GM11168 (cell line): Measurements from ENCODE around the gene UMAD1.

Experiments used
- in situ Hi-C: fragments of 300-500 bp; cut with MboI; formaldehyde crosslinking; loops from one replicate; pipeline ENCODE4 v1.12.0; 2022; ENCODE audit warnings: low sequenced_read_pairs; ENCODE audit not compliant: unreplicated experiment

UMAD1 gene

DNA sequence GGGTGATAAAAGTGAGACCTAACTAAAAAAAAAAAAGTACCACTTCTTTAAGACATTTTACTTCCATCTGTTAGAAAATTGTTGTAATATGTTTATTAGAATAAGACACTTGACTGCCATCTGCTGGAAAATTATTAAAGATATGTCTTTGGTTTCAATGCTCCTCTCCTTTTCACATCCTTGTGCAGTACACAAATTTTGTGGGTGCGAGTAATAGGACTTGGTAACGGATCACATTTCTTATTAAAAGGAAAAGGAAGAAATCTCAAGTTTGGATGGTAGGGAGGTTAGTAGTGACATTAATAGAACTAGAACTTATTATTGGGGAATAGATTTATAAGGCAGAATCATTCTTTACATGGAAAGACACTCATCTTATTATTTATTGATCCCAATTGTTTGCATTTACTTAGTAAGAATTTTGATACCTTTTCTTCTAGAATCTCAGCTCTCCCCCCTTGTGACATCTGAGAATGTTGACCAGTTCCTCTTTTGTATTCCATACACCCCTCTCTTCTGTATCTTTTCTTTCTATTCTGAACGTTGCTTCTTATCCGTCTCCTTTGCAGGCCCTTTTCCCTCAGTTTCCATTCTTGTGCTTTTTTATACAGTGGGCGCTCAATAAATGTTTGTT, 120.9 kb downstream of the UMAD1 start:
- in situ Hi-C loops = loop anchor here (5.0 to 10.0 kb wide), 2 partner anchors 167 to 451 kb away; no protein-coding TSS in a partner anchor

DNA sequence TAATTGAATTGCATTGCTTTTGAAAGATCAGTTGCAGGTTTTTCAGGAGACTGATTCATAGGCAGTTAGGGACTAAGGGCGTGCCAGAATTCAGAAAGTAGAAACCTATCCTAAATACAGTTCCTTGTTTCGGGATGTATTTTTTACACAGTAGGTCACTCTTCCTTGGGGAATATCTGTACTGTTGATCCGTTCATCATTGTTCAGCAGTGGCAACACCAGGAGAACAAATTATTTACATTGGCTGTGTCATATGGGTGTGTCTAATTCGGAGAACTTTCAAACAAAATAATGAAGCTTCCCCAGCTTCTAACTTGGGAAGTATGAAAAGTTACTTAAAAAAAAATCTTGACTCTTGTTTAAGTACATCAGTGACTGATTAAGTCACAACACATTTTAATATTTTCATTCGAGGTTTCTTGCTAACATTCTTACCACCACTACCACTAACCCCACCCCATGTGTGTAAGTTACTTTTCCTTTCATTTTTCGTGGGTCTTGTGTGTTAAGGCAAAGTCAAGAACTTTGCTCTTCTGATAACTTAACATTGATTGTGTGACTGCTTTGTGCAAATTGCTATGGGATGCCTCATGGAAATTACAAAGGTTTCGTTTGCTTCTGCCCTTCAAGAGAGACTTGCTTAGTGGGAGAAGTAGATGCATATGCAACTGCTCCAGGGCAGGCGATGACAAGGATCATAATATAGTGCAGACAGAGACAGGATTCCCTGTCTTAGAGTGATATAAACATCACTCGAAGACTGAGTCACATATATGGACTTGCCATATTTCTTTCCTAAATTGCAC, 121.6 kb downstream of the UMAD1 start:
- in situ Hi-C loops = loop anchor here (5.0 to 10.0 kb wide), 2 partner anchors 167 to 450 kb away; no protein-coding TSS in a partner anchor

DNA sequence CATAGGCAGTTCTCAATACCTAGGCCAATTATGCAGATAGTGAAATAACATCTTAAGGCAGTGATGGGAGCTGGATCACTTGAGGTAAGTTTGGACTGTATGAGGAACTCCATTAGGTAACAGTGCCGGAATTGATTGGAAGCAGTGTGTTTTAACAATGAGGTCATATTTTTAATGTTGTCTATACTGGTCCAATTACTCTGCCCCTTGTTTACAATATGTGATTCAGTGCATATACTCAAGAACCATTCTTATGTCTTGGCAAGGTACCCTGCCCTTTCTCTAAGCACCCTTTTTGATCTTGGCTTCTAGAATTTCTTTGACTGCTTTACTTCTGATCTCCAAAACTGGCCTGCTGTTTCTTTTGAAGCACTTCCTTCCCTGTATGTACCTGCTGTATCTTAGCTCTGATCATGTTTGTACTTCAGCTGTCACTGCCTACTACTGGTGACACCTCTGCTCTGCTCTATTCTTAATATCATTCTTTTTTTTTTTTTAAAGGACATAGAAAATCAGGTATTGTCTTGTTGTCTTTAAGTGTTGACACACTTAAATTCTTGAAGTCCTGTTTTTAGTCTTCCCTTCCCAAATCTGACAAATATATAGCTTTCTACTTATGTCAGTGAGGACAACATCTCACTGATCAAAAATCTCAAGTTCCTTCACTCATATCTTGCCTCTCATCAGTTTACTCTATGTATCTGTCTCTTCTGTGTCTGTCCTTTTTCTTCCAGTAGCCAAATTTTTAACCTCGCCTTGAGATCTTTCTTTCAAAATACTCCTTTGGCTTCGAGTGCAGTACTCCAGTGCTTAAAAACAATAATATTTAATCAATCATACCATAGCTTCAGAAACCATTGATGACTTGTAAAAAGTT, 124.2 kb downstream of the UMAD1 start:
- in situ Hi-C loops = loop anchor here (5.0 to 10.0 kb wide), 2 partner anchors 170 to 448 kb away; no protein-coding TSS in a partner anchor

DNA sequence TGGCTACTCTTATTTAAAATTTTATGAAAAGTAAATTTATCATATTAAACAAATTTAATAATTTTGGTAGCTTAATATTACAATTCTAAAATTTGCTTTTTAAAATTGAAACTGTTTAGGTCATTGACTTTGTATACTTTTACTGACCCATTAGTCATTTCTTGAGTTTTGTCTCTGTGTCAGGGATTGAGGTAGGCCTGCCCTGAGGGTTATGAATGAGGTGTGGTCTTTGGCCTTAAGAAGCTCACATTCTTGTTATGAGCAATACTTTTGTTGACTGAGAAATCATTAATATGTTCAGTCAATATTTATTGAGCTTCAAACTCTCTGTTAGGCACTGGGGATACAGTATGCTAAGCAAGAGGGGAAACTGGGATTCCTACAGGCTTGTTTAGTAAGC, 124.9 kb downstream of the UMAD1 start:
- in situ Hi-C loops = loop anchor here (10.0 kb wide), 1 partner anchor 171 kb away; no protein-coding TSS in a partner anchor

DNA sequence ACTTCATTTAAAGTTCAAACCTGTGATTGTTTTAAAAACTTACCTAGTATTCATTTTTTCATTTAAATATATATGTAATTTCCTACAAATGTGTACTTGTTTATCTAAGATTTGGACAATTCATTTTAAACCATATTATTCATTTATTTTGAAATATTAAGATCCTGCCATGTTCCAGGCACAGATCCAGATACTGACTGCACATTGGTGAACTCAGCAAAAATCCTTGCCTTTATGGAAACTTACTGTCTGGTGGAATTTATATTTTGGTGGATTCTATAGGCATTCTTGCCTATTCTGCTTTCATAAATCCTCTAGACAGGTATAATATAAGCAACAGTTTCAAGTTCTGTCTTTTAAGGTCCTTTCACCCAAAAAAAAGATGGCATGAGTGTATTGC, 126.1 kb downstream of the UMAD1 start:
- in situ Hi-C loops = loop anchor here (10.0 kb wide), 1 partner anchor 172 kb away; no protein-coding TSS in a partner anchor

DNA sequence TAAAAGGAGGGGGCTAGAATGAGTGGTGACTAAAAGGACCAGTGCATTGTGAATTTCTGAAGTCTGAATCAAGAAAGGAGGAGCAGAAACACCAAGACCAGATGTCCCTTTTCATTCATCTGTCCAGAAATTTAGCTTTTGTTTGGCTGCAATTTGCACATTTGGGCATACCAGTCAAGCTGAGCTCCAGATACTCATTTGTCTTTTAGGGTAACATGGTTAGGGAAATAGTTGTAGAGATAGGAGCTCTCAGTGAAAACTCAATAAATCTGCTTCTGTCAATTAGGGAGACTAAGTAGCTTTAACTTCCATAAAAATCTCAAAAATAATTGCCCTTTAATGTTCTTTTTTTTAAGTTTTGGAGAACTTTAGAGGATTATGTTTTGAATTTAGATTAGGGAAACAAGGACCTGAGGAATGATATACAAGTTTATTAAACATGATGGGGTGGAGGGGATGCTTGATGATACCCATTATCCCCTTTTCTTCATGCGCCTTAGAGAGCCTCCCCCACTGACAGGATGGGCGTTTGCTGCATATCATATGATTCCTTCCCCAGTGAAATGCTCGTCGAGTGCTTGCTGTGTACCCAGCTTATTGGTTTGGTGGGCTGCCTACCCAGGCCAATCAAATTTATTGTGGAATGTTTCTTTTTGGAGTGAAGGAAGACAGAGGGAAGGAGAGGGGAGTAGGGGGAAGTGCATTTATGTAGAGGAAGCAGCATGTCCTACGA, 128.6 kb downstream of the UMAD1 start:
- in situ Hi-C loops = loop anchor here (10.0 kb wide), 1 partner anchor 174 kb away; no protein-coding TSS in a partner anchor

DNA sequence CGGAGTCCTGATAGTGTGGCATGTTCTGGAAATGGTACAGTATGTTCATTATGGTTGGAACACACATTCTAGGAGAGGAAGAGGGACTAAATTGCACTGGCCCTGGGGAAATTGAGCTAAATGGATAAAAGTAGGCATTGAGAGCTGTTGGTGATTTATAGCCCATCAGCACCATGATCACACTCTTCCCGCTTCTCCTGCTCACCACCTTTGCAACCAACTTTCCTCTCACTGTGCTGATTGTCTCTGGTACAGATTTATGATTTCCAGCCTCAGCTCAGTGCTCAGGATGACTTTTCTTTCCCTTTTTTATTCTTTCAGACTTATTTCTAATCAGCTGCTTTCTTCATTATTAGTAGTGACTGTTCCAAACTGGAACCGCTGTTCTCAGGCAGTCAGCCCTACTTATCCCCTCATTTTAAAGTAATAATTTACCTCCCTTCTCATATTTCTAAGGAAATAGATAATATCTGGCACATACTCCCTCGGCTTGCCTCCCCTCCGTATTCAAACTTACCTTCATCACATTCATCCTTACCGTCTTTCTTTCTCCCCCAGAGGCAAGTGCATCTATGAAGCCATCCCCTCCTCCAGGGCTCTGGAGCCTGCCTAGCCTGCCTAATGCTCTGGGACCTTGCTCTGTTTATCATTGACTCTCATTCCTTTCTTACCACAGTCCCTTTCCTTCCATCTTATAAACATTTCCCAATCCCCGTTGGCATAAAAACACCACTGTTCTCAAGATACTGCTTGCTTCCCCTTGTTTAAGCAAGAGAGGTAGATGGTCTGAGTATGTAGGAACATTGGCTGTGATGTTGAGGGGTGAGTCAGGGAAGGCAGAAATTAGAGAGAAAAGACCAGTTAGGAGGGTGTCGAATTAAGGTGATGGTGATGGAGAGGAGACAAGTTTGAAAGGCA, 129.4 kb downstream of the UMAD1 start:
- in situ Hi-C loops = loop anchor here (10.0 kb wide), 1 partner anchor 175 kb away; no protein-coding TSS in a partner anchor

DNA sequence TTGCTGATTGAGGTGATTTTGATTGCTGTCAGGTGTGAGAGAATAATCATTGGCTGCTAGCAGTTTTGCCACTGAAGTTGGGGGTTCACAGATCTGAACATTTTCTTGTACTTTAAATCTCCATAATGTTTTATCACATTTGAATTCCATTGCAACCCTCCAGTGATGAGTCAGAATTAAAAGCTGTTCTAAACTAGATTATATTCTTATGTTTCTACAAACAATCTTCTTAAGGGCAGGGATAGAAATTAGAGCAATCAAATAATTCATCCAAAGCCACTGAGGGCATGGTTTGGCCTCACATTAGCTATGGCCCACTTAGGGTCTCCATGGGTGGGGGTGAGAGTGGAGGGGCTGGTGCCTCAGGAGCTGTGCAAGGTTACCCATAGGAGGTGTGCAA, 130.9 kb downstream of the UMAD1 start:
- in situ Hi-C loops = no loop called here

DNA sequence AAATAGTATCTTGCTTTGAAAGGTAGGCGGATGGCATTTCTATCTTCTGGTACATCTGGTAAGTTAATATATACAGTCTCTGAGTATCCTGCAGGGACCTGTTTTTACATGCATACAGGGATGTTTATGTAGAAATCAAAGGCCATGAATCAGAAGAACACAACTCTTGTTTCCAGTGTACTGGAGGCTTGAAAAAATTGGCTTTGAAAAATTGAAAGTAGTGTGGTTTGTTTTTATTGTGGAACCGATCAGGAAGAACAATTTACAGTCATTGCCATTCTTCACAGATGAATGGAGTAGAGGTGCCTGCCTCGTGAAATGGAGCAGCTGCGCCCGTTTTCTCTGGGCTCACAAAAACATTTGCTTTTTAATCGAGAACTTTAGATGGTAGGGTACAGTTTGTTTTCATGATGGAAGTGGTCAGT, 131.9 kb downstream of the UMAD1 start:
- in situ Hi-C loops = no loop called here

DNA sequence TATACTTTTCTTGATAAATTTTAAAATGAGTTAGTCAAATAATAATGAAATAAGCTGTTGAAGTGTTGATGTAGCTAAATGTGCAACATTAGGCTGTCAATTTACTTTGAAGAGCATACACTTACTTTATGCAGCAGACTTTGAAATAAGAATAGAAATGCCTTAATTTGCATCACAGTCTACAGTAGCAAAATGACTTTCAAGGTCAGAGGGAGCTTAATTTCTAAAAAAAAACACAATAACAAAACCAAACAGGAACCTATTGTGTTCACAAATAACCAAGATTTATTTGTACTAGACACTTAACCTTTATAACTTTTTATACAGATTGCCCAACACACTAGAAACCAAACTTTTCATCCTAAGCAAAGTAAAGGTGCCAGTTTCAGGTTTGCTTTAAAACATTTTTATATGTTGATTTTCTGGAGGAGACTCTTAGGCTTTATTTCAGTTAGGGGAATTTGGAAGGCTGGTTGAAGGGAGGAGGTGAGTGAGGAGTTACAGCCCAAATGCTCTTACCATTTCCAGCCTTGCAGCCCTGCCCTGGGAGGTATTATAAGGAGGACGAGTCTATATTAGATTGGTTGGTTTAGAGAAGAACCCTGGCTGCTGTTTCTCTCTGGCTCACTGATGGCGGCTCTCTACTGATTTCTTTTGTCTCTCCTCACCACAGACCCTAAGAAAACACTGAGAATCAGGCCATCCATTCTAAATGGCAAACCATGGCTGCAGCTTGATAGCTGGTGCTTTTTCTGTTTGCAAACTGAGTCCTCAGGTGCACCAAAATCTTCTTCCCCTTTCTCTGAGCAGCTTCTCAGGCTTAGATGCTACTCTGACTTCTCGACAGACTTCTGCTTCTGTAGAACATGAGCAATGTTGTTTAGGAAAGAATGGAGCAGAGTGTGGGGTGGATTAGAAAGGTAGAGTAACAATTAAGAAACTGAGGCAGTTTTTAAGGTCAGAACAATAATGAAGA, 133.1 kb downstream of the UMAD1 start:
- in situ Hi-C loops = no loop called here

DNA sequence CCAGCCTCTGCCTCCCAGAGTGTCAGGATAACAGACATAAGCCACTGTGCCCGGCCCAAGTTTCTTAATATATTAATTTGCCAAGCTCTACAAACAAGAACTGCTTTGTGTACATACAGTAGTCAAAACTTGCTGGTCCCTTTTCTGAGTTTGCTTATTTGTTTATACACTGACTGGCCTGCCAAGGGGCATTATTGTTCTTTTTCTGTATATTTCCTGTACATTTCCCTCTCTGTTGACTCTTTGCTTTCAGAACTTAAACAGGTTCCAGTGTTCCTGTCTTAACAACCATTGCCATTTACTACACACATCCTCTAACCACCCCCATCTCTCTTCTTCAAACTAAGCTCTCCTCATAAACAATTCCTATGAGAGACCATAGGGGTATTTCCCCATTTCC, 139.3 kb downstream of the UMAD1 start:
- in situ Hi-C loops = no loop called here

DNA sequence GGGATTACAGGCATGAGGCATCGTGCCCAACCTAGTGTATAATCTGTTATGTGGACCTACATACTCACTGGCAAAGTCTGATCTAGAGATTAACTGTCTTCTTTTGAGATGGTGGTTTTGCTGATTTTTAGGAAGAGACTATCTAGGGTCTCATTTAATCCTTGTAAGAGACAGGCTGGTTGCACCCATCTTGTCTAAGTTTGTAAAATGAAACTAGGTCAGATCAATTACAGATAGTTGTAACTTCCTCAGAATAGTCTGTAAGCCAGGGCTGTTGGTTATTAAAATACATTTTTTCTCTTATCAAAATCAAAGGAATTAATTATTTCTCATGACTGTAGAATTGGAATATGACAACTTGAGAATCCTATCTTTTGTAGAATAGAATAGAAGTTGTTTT, 142.4 kb downstream of the UMAD1 start:
- in situ Hi-C loops = no loop called here

DNA sequence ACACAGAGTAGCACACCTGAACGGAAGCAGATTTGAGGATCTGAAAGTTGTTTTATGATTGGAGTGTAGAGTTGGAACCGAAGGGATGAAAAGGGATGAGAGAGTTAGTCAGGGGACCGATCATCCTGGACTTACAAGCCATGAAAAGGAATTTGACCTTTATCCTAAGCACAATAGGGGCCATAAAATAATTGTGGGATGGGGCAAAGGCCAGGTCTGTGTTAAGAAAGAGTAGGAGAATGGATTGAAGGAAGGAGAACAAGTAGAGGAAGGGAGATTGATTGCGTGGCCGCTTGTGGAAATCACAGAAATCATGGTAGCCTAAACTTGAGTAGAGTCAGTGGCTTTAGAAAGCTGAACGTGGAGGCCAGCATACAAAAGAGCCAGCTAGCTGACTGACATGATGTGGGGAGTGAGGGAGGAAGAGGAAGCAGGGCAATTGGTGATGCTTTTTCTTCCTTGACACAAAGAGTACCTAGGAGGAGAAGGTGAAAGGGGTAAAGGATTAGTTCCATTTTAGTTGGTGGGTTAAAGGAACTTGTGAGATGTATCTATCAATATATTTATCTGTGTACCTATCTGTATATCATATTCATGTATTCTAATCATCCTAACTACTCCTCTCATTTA, 144.9 kb downstream of the UMAD1 start:
- in situ Hi-C loops = no loop called here

DNA sequence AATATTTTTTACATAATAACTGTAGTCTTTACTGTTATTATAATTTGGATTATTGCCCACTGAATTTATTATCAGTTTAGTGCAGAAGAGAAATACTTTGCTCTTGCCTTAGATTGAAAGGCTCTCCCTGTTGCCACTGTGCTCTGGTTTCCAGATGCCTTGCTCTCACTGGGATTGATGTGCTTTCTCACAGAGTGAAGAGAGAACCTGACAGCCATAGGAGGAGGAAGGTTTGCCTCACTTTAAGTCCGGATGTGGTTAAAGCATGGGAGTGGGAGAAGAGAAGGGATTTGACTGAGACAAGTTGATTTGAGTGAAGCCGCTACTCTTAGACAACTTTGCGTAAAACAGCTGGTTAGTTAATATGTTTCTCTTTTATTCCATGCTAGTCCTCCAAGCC, 146.0 kb downstream of the UMAD1 start:
- in situ Hi-C loops = no loop called here

DNA sequence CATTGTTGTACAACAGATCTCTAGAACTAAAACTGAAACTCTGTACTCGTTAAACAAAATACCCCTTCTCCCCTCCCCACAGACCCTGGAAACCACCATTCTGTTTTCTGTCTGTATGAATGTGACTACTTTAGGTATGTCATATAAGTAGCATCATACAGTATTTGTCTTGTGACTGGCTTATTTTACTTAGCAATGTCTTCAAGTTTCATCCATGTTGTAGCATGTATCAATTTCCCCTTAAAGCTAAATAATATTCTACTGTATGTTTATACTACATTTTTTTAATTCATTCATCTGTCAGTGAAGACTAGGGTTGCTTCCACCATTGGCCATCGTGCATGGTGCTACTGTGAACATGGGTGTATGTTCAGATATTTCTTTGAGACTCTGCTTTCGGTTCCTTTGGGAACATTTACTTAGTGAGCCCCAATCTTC, 149.0 kb downstream of the UMAD1 start:
- in situ Hi-C loops = no loop called here

DNA sequence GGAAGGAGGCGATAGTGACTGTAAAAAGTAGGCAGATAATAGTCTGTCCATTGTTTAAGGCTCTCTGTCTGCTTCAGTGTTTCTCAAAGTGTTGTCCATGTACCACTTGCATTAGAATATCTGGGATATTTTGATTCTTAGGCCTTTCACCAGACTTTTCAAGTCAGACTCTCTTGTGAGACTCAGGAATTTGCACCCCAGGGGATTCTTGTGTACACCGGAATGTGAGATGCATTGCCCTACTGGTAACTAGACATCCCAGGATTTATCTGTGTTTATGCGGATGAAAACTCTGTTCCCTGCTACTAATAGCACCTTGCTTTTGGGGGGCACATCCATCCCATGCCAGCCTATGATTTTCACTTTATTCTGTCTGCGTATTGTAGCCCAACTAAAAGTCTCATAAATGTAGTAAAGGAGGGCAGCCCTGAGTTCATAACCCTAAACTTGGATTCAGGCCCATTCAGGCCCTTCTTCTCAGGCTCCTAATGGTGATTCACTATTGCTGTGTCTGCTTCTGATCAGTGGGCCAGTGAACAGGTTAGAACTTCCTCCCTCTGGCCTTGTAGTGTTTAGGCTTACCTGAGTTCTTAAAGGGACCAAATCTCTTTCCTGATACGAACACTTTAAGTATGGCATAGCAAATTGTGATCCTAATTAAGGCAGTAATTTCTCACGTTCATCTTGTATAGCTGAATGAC, 149.6 kb downstream of the UMAD1 start:
- in situ Hi-C loops = no loop called here
